Activated CD4-positive, alpha-beta T cell treated with anti-CD3 and anti-CD28 coated beads, Interleukin-2, amount 50 U/mL, for 16 hours (primary cell): ENCODE results near the gene CLECL1.
"Not testable (repeated sequence)": the region's sequence is repeated elsewhere in the genome, so short reads cannot be mapped to it uniquely, and the experiment has no call there.

Experiments used
- DNase-seq: peaks from one replicate; pipeline ENCODE4 v3.0.0-alpha.2; 2020

CLECL1 gene

GRCh38 chr12:9718968-9719367 is 13.9 kb downstream of the CLECL1 start:
- DNase-seq, result no peak

GRCh38 chr12:9717070-9717925 is 15.6 kb downstream of the CLECL1 start:
- no peak for DNase-seq

- not testable (repeated sequence) for DNase-seq
These were observed 19.8 kb downstream of the CLECL1 start for GRCh38 chr12:9713032-9713558.

GRCh38 chr12:9711664-9712063 is 21.2 kb downstream of the CLECL1 start:
- DNase-seq, result no peak

GRCh38 chr12:9710584-9711375 is 22.1 kb downstream of the CLECL1 start:
- no peak for DNase-seq

- peak; percentile 46 for DNase-seq
These were observed 24.0 kb downstream of the CLECL1 start for GRCh38 chr12:9708853-9709252.

- peak; percentile 70 for DNase-seq
These were observed 24.8 kb downstream of the CLECL1 start for GRCh38 chr12:9707864-9708808.

GRCh38 chr12:9707356-9707755 is 25.5 kb downstream of the CLECL1 start:
- no peak for DNase-seq

- no peak for DNase-seq
These were observed 26.7 kb downstream of the CLECL1 start for GRCh38 chr12:9706086-9706685.

- not testable (repeated sequence) for DNase-seq
These were observed 28.3 kb downstream of the CLECL1 start for GRCh38 chr12:9704561-9704960.

GRCh38 chr12:9702255-9702654 is 30.6 kb downstream of the CLECL1 start:
- peak; percentile 53 for DNase-seq

GRCh38 chr12:9701380-9702154 is 31.3 kb downstream of the CLECL1 start:
- no peak for DNase-seq

- DNase-seq, result no peak
These were observed 32.3 kb downstream of the CLECL1 start for GRCh38 chr12:9700606-9700956.

GRCh38 chr12:9699898-9700605 is 32.8 kb downstream of the CLECL1 start:
- no peak for DNase-seq

GRCh38 chr12:9699269-9699897 is 33.5 kb downstream of the CLECL1 start:
- no peak for DNase-seq

- DNase-seq, result no peak
These were observed 34.2 kb downstream of the CLECL1 start for GRCh38 chr12:9698681-9699080.

GRCh38 chr12:9697619-9698018 is 35.3 kb downstream of the CLECL1 start:
- DNase-seq, result no peak

- not testable (repeated sequence) for DNase-seq
These were observed 37.2 kb downstream of the CLECL1 start for GRCh38 chr12:9695661-9696060.

GRCh38 chr12:9695150-9695549 is 37.7 kb downstream of the CLECL1 start:
- DNase-seq, result not testable (repeated sequence)

- no peak for DNase-seq
These were observed 38.7 kb downstream of the CLECL1 start for GRCh38 chr12:9694241-9694640.
